PC-3 (cell line): Measurements from ENCODE around the gene NEDD4.

Experiments used
- CTCF ChIP-seq: fragments of 300-600 bp; sonication (generic); conservative IDR thresholded peaks from 2 replicates; pipeline ENCODE4 v1.5.1; 2017; ENCODE audit warnings: antibody characterized with exemption, low read depth, mild to moderate bottlenecking, low read length
- EZH2 ChIP-seq: fragments of 300-600 bp; sonication (generic); IDR thresholded peaks from one replicate; pipeline ENCODE4 v1.6.1; 2017; ENCODE audit warnings: antibody characterized with exemption, mild to moderate bottlenecking, low read length; ENCODE audit not compliant: unreplicated experiment
- EZH2phosphoT487 ChIP-seq: fragments of 300-600 bp; sonication (generic); IDR thresholded peaks from 2 replicates; pipeline ENCODE4 v1.6.1; 2018; ENCODE audit warnings: mild to moderate bottlenecking, antibody characterized with exemption, low read length, borderline replicate concordance

- TF ChIP-seq EZH2 = no peak
- TF ChIP-seq CTCF = no peak
- TF ChIP-seq EZH2phosphoT487 = no peak
Observed at GRCh38 chr15:55780292-55780691, 213.1 kb downstream of the NEDD4 start.
